ENCODE data around the gene STRIP1.
A peak's percentile ranks its signal among the peaks of the same experiment; 100 is the strongest.

Gene STRIP1, protein sequence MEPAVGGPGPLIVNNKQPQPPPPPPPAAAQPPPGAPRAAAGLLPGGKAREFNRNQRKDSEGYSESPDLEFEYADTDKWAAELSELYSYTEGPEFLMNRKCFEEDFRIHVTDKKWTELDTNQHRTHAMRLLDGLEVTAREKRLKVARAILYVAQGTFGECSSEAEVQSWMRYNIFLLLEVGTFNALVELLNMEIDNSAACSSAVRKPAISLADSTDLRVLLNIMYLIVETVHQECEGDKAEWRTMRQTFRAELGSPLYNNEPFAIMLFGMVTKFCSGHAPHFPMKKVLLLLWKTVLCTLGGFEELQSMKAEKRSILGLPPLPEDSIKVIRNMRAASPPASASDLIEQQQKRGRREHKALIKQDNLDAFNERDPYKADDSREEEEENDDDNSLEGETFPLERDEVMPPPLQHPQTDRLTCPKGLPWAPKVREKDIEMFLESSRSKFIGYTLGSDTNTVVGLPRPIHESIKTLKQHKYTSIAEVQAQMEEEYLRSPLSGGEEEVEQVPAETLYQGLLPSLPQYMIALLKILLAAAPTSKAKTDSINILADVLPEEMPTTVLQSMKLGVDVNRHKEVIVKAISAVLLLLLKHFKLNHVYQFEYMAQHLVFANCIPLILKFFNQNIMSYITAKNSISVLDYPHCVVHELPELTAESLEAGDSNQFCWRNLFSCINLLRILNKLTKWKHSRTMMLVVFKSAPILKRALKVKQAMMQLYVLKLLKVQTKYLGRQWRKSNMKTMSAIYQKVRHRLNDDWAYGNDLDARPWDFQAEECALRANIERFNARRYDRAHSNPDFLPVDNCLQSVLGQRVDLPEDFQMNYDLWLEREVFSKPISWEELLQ
- 27.8 to 65.6 (median 47.3) reads per million in 18 experiments for total RNA-seq

DNA sequence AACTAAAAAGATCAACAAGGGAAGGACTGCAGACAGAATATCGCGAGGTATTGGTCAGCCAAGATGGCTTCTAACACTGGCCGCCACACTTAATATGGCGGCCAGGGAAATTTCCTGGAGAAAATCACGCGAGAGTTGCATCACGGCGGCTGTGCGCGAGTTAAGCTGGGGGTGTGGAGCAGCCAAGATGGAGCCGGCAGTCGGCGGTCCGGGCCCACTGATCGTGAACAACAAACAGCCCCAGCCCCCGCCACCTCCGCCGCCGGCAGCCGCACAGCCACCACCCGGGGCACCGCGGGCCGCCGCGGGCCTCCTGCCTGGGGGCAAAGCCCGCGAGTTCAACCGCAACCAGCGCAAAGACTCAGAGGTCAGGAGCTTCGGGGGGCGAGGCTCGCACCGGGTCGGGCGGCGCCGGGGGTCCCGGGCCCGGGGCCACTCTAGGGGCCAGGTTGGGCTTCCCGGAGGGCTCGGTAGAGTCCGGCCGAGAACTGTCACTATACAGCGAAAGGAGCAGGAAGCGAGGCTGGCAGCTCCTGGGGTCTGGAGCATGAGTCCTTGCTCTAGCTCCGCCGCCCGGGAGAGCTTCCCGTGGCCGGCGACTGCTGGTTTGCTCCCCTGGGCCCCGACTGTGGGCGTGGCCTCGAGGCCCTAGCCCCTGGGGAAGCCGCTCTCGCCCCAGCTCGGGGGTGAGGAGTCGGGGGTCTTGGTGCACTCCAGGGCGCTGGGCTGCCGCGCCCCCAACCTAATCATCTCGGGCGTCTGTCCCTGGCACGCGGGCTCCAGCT, at the start of gene STRIP1:
Gene STRIP1, plus strand, starts transcription at position 174 of the 785 bp plus-strand sequence. Its CDS starts 14 bp downstream, at position 188.
- peak; percentile 97 to 98 for DNase-seq

DNA sequence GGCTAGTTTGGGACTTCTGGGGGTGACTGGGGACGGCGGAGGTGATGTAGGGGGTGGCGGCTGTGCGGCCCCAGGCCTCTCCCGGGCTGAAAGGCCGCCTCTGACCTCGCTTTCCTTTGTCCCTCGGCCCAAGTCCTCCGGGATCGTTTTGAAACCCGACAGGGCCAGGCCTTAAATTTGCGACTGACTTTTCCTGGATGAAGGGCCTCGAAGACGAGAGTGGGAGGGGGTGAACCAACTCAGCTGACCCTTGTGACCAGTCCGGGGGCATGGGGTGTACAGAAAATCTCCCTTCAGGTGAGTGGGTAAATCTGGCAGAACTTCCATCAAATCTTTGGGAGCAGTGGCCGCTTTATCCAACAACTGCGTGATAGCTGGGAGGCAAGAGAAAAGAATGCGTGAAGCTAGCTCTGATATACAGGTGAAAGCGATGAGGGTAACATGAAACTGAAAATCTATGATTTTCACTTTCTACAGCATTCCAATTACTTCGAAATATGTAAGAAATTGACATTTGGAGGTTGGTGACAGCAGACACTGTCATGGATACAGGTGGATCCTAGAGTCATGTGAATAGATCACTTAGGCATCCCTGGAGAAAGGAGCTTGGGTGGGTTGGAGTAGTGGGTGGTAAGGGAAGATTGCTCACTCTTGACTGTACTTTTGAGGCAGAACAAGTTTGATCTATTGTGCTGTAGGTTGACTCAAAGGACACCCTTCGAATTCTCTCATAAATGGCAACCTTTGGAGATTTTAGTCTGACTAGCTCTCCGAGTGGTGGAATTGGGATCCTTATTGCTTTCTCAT, 49.0 kb upstream of the STRIP1 start:
- no peak for DNase-seq

DNA sequence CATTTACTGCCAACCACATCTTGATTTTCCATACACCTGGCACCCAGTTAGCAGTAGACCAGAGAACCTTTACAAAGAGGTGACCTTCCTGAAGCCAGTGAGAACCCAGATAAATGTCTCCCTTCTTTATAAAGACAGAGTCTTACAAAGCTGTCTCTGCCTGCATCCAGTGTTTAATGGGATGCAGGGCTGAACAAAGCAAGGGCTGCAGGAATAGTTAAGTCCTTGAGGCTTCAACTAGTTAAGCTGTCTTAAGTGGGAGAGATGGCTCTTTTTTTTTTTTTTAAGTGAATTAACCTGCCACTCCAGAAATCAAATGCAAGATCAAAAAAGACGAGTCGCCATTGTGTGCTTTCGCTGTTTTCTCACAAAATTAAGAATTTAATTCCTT, 48.4 kb upstream of the STRIP1 start:
- DNase-seq: no peak

DNA sequence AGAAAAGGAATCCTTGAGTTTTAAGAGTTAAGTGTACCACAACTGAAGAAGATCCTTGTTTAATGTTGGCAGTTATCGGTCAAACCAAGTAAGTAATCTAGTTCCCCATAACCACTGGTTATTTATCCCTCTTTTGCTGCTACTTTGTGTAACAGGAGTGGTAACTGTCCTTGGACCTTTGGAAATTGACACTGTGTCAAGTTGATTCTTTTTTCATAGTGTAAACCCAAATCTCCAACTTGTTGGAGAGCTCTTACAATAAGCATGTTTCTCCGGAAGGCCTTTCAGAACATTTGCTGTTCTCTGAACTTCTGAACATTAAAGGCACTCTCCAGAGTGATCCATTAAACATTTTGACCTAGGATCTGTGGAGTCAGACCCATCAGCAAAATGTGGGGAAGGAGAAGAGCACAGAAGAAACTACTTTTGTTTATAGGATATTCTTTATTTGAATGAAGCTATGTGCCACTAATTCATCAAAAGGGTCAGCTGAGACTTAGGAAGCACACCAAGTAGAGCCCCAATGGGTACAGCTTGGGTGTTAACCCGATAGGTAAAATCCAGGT, 46.0 kb upstream of the STRIP1 start:
- no peak for DNase-seq

DNA sequence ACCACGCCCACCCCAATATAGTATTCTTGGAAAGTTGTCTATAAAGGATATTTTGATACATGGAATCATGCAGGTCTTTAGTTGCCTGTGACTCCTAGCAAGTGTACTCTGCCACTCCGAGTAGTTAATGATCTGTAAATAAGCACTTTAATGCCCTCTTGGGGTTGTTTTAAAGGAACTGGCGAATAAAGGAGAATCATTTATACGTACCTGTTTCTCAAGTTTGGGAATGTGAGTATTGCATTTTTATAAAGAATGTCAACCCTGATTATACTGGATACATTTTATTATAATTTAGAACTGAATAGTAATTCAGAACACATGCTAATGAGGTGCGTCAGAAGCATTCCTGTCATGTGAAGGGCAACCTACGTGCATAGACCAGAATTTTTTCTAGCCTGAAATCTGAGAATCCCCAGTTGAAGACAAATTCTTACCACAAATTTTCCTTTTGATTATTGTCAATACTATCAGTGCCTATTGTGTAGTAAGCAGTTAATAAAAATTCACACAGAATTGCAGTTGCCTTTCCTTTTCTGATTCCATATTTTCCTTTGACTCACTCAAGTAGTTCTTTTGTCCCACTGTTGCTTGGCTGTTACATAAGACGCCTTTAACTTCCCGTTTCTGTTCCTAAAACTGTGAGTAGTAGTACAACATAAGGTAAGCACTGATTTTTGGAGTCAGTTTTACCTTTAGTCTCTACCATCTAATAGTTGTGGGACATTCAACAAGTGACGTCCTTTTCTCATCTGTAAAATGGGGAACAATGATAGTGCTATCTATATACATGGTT, 44.7 kb upstream of the STRIP1 start:
- DNase-seq: peak; percentile 62 to 69

DNA sequence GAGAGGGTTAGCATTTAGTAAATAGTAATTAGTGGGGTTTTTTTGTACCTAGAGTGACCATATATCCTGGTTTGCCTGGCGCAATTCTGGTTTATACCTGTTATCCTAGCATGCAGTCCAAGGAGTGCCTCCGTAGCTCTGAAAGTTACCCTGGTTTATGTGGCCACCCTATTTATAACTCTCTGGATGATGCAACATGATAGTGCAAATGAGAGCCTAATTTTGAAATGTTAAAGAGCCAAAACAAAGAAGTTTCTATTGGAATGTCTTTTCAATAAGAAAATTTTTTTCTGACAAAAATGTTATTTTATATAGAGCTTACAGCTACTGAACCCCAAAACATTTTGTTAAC, 44.1 kb upstream of the STRIP1 start:
- DNase-seq: peak in 1 of 2 donors; percentile 36

DNA sequence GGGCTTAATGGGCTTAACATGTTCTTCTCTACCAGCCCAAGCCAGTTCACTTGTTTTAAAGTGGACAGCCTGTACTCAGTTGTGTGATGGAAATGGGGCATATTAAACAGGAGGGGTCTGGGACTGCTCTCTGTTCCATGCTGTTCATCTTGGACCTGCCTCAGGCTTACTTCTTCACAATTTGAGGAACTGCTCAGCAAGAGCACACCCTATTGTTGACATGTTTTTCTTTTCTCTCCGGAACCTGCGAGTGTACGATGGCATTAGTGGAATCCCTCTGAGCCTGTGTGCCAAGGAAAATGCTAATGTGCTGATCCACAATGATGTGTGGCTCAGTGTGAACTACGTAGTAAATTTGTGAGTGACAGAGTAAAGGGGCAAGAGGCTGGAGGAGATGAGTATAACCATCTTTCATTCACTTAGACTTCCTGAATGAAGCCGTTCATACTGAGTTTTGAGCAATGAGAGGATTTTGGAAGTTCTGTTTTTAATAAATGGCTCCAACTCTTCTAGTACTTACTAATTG, 43.0 kb upstream of the STRIP1 start:
- DNase-seq: no peak

DNA sequence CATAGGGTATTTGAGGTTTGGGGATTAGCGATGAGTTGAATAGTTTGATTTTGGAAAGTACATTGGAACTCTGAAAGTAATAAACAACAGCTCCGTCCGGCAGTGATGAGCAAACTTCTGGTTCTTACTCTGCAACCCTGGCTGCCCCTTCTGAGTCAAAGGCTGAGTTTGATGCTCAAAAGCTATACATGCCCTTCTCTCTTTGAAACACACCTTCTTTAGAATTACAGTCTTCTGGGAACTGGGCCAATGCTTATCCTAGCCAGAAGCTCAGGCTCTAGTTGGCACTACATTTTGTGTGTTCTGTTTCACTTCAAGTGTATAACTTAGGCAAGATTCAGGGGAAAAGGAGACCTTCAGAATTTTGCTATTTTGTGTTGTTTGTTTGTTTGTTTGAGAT, 40.5 kb upstream of the STRIP1 start:
- DNase-seq: no peak

DNA sequence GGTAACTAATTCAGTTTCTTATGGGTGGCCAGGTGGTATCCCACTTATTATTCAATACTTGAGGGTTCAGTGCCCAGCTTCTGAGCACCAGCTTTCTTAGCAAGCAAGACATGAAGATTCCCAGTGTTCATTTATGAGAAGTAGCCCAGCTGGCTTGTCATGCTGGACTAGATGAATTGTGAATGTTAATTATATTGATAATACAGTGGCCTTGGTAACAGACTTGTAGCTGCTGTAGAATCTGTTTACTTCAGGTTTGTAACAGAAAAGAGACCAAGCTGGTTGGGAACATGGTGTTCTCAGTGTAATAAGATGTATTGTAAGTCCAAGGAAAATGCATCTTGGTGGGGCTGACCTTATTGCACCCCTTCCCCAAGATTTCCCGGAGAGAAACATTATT, 39.8 kb upstream of the STRIP1 start:
- DNase-seq: no peak

DNA sequence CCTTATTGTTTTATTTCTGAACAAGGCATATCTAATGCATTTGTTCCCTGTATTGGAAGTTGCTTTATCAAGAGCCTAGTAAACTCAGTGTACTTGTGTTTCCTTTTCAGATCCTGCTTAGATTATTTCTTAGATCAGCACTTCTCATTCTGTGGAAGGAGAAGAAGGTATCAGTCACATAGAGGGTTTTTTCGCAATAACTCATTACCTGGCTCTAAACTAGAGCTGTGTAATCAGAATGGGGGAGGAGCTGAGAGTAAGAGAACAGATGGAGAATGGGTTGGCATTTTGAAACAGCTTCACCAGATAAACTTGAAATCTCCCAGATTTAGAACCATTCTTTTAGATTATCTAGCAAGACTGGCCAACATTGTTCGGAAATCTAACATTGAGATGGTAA, 38.9 kb upstream of the STRIP1 start:
- DNase-seq: no peak

DNA sequence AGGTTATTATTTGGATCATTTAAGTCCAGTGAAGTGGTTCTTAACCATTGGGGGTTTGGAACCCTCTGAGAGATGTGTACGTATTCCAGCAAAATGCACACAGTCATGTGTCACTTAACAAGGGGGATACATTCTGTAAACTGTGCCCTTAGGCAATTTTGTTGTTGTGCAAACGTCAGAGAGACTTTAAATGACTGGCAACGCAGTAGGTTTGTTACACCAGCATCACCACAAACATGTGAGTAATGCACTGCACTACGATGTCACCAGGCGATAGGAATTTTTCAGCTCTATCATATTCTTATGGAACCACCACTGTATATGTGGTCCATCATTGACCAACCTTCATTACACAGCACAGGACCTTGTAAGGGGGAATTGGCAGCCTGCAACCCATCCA, 37.9 kb upstream of the STRIP1 start:
- DNase-seq: peak; percentile 35

DNA sequence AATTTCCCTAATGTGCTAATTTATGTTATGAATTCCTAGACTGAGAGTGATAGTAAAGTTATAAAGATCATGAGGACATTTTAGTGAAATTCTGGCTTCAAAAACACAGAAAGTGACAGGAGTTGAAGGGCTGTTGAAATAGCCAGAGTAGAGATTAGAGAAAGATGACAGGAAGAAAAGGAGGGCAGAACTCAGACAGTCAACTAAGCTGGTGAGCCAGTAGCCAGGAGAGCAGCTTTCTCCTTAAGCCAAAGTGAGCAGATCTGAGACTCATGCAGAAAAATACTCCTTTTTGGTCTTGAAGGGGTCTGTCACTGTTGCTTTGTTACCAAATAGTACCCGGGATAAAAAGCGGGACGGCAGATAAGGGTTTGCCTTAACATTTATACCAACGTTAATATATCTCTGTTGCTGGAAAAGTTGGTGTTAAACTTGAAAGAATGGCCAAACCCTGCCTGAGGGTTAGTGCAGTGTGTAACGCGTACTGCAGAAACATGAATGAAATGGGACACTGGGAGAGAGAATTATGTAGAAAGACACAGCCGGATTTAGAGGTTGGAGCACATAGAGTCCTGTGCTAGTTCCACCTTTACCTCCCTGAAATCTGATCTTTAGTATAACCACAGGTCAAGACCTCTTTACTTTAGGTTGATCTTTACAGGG, 37.1 kb upstream of the STRIP1 start:
- DNase-seq: no peak

DNA sequence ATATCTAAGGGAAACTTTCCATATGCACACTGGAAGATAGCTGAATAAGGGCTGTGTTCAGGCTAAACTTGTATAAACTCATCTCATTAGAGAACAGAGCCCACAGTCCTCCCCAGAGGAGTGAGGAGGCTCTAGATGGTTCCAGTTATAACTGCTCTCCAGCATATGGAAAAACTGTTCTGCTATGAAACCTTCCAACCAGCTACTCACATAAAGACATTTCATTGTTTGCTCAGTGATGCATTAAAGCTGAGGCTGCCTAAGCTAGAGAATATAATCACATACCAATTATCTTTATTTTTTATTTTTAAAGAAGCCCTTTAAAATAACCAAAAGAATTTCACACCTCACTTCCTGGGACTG, 36.6 kb upstream of the STRIP1 start:
- no peak for DNase-seq

DNA sequence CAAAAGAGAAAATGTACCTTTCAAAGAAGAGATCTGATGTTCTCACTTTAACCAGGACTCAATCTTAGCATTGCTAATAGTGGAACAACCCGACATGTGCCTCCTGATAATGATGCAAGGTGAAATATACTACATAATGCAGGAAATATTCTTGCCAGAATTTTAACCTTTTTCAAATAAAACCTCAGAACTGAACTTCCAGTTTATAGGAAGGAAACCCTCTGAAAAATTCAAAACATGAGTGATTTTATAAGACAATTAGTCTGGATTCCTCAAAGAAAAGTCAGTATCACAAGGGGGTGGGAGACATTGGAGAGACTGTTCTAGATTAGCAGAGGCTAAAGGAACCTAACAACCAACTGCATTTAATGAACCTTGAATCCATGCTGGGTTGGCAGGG, 31.7 kb upstream of the STRIP1 start:
- no peak for DNase-seq

DNA sequence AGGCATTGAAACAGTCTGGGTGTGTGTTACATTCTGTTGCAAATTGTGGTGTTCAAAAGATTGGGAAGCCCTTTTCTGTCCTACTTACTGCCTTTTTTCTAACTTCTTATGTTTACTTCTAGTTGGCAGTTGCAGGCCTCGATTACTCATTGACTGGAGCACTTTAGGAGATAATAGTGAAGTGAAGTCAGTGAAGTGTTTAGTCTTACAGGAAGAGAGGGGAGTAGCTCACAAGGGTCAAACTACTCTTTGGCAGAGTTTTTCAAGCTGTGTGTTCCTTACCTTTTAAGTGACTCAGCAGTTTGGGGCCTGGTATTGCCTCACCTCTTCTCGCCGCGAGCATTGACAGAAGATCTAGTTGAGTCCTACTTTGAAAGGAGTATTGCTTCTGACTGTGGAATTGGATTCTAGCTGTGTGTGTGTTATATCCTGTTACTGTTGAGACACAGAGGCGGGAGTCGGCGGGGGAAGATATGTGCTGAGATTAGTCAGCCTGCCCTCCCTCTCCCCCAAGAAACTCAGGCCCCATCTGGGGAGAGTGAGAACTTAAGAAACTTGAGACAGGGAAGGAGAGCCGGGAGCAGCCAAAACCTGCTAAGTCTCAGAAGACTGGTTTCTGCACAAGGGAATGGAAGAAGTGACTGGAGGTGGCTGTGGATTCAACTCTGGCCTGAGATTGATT, 30.5 kb upstream of the STRIP1 start:
- DNase-seq: peak; percentile 75 to 88

DNA sequence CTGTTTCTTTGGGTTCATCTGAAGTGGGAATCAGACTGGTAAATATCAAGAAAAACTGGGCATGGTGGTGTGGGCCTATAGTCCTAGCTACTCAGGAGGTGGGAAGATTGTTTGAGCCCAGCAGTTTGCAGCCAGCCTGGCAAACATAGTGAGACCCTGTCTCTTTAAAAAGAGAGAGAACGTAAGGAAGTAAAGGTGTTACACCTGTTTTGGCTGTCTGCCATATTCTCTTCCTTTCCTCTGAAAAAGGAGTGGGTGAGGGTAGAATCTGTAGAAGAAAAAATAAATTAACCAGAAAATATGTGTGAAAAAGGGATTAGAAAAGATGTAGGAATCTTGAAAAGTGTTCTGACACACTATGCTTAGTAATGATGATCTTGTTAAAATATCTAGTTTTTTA, 29.8 kb upstream of the STRIP1 start:
- no peak for DNase-seq

DNA sequence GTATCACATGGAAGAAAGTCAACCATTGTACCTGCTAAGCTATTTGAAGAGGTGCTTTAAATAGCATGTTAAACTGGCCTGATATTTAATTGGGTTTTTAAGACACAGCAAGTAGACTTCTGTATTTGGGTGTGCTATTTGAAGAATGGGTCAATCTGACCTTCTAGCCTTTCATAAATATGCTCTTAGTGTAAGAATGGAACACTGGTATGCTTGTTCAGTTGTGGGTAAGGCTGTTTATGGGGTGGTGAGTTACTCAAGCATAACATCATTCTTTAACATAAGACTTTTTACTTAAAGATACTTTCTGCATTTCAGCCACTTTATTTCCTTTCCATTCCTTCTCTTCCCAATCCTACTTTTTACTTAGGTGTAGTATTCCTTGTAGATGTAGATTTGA, 28.5 kb upstream of the STRIP1 start:
- no peak for DNase-seq

DNA sequence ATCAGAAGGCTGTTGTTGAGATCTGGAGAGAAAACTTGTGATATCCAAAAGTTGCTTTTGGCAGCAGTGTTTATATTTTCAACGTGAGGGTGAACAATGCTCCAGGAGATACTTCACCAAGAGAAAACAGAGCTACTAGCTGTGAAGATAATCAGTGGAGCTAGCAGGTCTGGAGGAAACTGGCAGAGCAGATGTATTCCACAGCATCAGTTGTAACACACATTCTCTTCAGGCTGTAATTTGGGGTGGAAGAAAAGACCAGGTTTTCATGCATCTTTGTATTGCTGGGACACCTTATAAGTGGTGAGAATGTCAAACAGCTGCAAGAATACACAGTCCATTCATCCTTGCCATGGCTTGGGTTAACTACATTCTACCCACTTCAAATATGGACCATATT, 27.9 kb upstream of the STRIP1 start:
- no peak for DNase-seq

DNA sequence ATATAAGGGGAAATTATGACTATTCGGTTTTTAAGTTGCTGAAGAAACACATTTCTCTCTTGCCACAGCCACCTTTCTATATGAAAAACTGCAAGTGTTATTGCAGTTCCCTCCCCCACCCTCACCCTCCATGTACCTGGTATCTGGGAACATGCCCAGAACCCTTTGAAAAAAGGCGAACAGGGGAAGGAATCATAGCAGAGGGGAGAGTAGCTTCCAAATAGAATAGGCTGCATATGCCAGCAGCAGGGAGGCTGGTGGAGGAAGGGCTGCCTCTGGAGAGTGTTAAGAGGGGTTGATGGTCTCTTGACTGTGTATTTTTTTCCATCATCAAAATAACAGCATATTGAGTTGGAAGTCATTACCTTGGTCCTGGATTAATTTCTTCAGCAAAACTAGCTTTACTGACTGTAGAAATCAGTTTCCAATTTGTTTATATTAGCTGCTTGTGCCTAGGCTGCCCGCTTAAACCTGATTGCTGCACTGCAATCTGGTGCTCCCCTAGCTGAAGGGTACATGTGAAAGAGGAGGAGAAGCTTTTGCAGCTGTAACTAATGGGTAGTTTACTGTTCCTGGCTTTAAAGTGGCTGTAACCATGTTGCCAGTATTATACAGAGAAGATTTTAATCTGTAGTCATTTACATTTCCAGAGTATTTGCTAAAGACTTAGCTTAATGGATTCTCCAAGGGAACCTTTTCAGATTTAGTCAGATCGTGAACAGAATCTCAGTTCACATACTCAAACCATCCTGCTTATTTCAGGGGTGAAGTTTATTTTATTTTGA, 27.2 kb upstream of the STRIP1 start:
- no peak for DNase-seq

Measured in inflammatory macrophage (primary cell).